ENCODE results near the gene GSN. TPM values are rescaled to one million over a fixed set of nuclear protein-coding genes. Genes with fewer than 3 reads are reported as not detected.

GSN gene
- polyA plus RNA-seq, 2 of the 4 experiments (the other 2 are of a cell fraction) = 33.7 to 77.2 TPM

- Histone ChIP-seq H3K4me2 (no peak overlapping the region), H3K27ac (no peak overlapping the region), H3K4me3 (no peak overlapping the region), H3K9me3 (no peaks in the 10 kb centered on the region), H3K4me1 (0 out of 3 replicates have a peak, but pooled peaks cover 10% of the 10 kb centered on the region)
- TF ChIP-seq HEYL (CRISPR knock-in tag; IDR thresholded peaks at IDR 0.05) (no peak), CBX2 (IDR thresholded peaks at IDR 0.05; ENCODE audit: borderline replicate concordance, low read depth) (no peak), ZFP36 (IDR thresholded peaks at IDR 0.05; ENCODE audit: borderline replicate concordance, partially characterized antibody) (no peak), TP53 (CRISPR knock-in tag; IDR thresholded peaks at IDR 0.05) (no peak), BHLHE40 (IDR thresholded peaks at IDR 0.05; ENCODE audit: low read depth, low read length) (no peak), TFCP2L1 (CRISPR knock-in tag; IDR thresholded peaks at IDR 0.05) (no peak), CBX8 (IDR thresholded peaks at IDR 0.05) (no peak), ZSCAN20 (CRISPR knock-in tag; IDR thresholded peaks at IDR 0.05) (no peak), RNF2 (IDR thresholded peaks at IDR 0.05; ENCODE audit: borderline replicate concordance, low read depth) (no peak), EHF (CRISPR knock-in tag; IDR thresholded peaks at IDR 0.05) (no peak)
- ChIA-PET POLR2A (no interaction called here), CTCF (interaction anchor here (2.9 to 4.1 kb wide), 3 partner anchors 10 to 88 kb away, joined by 12 to 19 read pairs (median 15); no protein-coding TSS in a partner anchor)
- DNase-seq (ENCODE audit: low read depth in 1 of 2, low spot score in 1 of 2) (no peak), FAIRE-seq (no peak), ATAC-seq (no peak)
- WGBS (ENCODE audit: missing lambda C conversion rate) = 89% methylated on average over 4 of the region's 4 CpGs
Measured at GRCh38 chr9:121232251-121232650, 35.7 kb upstream of the GSN start.

GRCh38 chr9:121233906-121234831 is 33.8 kb upstream of the GSN start:
- no peak overlapping the region for H3K27ac ChIP-seq

GRCh38 chr9:121234832-121235161 is 33.2 kb upstream of the GSN start:
- DNase-seq (ENCODE audit: low read depth in 1 of 2, low spot score in 1 of 2) = no peak
- Histone ChIP-seq H3K9me3 (no peaks in the 10 kb centered on the region), H3K27ac (no peak overlapping the region), H3K4me3 (no peak overlapping the region), H3K4me1 (0 out of 3 replicates have a peak, but pooled peaks cover 5% of the 10 kb centered on the region), H3K4me2 (no peak overlapping the region)
- TF ChIP-seq CTCF (IDR thresholded peaks at IDR 0.05) = no peak
- no peak for TF ChIP-seq CHD4 (IDR thresholded peaks at IDR 0.05; ENCODE audit: borderline replicate concordance)
- no peak for TF ChIP-seq SREBF2 (IDR thresholded peaks at IDR 0.05)
- TF ChIP-seq ZSCAN20 (CRISPR knock-in tag; IDR thresholded peaks at IDR 0.05) = no peak
- no peak for TF ChIP-seq MAFK (IDR thresholded peaks at IDR 0.05; ENCODE audit: partially characterized antibody)
- TF ChIP-seq EP300 (IDR thresholded peaks at IDR 0.05) = no peak
- TF ChIP-seq EHF (CRISPR knock-in tag; IDR thresholded peaks at IDR 0.05) = no peak
- no peak for TF ChIP-seq RAD21 (conservative IDR thresholded peaks at IDR 0.05 in 1 of 2, IDR thresholded peaks at IDR 0.05 in 1 of 2)
- TF ChIP-seq BCL3 (IDR thresholded peaks at IDR 0.05) = no peak
- no peak for TF ChIP-seq ZFP36 (IDR thresholded peaks at IDR 0.05; ENCODE audit: borderline replicate concordance, partially characterized antibody)
- no peak for TF ChIP-seq PHF8 (IDR thresholded peaks at IDR 0.05; ENCODE audit: borderline replicate concordance, low read depth)
- no peak for TF ChIP-seq HOXA7 (CRISPR knock-in tag; IDR thresholded peaks at IDR 0.05)
- TF ChIP-seq ELK1 (IDR thresholded peaks at IDR 0.05; ENCODE audit: low read depth, low read length) = no peak
- no peak for TF ChIP-seq HDAC2 (IDR thresholded peaks at IDR 0.05)
- TF ChIP-seq CHD2 (IDR thresholded peaks at IDR 0.05; ENCODE audit: low read length, partially characterized antibody) = no peak
- no peak for TF ChIP-seq HEYL (CRISPR knock-in tag; IDR thresholded peaks at IDR 0.05)
- no peak for FAIRE-seq
- ChIA-PET POLR2A (no interaction called here), CTCF (interaction anchor here (0.6 to 4.4 kb wide), 5 partner anchors 11 to 108 kb away, joined by 3 to 22 read pairs (median 5); no protein-coding TSS in a partner anchor)
- 71% methylated on average over 6 of the region's 6 CpGs for WGBS (ENCODE audit: missing lambda C conversion rate)
- no peak for ATAC-seq

More at GRCh38 chr9:121233906-121234831, 33.8 kb upstream of the GSN start:
- Histone ChIP-seq H3K9me3 (no peaks in the 10 kb centered on the region), H3K4me3 (no peak overlapping the region), H3K4me2 (no peak overlapping the region), H3K4me1 (0 out of 3 replicates have a peak, but pooled peaks cover 5% of the 10 kb centered on the region)
- DNase-seq (ENCODE audit: low read depth in 1 of 2, low spot score in 1 of 2) = no peak
- ChIA-PET POLR2A (no interaction called here), CTCF (interaction anchor here (1.9 to 4.4 kb wide), 5 partner anchors 11 to 86 kb away, joined by 4 to 22 read pairs (median 12); no protein-coding TSS in a partner anchor)
- FAIRE-seq = no peak
- ATAC-seq = no peak
- TF ChIP-seq EHF (CRISPR knock-in tag; IDR thresholded peaks at IDR 0.05) = no peak
- TF ChIP-seq CEBPB (IDR thresholded peaks at IDR 0.05) = 0 out of 4 replicates have a peak, but pooled peaks of 1 of the 2 experiments have one; percentile 9
- WGBS (ENCODE audit: missing lambda C conversion rate) = 67% methylated on average over 11 of the region's 11 CpGs

Measured in A549 (cell line).